ENCODE measurements around the gene HOXD4.

Gene HOXD4

DNA sequence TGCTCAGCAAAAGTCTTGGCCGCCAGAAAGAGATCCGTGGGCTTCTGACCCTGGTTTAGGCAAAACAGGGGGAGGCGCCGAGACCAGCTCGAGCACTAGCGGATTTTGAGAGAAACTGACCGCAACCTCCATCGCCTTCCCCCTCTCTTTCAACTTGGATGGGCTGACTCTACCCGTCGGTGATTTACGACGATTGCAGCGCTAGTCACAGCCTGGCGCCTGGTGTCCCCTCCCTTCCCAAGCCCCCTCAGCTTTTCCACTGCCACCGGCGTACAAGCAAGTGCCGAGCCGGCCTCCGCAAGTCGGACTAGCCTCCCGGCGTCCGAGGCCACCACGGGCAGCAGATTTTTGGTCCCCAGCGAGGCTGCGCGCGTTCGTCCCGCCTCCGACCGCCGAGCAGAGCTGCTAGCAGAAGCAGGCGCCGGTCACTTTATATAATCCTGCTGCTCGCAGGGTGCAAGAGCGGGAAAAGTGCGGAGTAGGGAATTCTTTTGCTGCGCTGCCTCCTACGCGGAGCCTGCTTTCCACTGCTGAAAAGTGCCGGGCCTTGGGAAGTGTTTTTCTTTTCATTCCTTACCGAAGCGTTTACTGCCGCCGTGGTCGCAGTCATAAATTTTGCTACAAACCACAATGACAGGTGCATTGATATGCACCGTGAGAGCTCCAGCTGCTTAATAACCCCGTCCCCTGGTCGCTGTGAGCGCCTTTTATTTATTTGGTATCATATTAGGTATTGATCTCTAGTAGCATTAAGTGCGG is 13.4 kb downstream of the HOXD4 start:
- Histone ChIP-seq H3K4me1 (ENCODE audit: control insufficient read depth in 2 of 2, insufficient read depth in 2 of 2, low read length in 2 of 2) (peaks cover 0 to 3% of the 10 kb centered on the region in 2 donors), H3K9ac (ENCODE audit: low read depth in 1 of 2, low read length in 2 of 2) (no peak overlapping the region), H3K9me3 (ENCODE audit: control insufficient read depth in 2 of 2, low read length in 2 of 2) (no peaks in the 10 kb centered on the region), H3K27me3 (ENCODE audit: control insufficient read depth in 2 of 2, insufficient read depth in 2 of 2, low read length in 2 of 2) (peaks cover 0 to 18% of the 10 kb centered on the region in 2 donors), H3K36me3 (ENCODE audit: control insufficient read depth in 2 of 2, insufficient read depth in 2 of 2, low read length in 2 of 2) (no peaks in the 10 kb centered on the region), H3K27ac (ENCODE audit: low read depth in 2 of 2, low read length in 2 of 2) (no peak overlapping the region), H3K4me3 (ENCODE audit: low read length in 2 of 2) (no peak overlapping the region)

DNA sequence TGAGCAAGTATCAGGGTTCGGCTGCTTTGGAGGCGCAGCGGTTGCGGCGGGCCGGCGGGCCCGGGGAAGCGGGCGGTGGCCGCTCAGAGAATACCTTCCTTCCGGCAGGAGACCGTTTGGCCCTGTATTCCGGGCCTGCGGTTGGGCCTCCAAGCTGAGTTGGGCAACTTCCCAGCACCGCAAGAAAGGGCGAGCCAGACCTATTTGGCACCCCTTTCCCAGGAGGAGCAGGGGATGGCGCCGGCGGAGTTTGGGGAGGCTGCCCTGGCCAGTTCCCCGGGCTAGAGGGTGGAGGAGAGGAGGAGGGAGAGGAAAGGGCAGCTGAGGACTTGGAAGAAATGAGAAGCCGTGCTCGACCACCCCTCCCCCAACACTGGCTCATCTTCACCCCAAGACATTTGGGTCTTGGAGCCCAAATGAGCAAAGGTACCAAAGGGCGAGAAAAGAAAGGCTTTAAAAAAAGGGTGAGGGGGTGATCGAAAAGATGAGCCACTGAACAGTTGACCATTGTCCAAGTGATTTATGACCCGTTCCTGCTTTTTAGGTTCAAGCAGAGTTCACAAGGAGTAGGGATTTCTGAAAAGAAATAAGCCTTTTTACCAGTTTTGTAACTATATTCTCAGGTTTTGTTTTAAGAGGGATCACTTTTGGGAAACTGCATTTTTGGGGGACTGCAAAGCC is 14.2 kb downstream of the HOXD4 start:
- Histone ChIP-seq H3K4me1 (ENCODE audit: control insufficient read depth in 2 of 2, insufficient read depth in 2 of 2, low read length in 2 of 2) (peaks cover 0 to 1% of the 10 kb centered on the region in 2 donors), H3K9me3 (ENCODE audit: control insufficient read depth in 2 of 2, low read length in 2 of 2) (no peaks in the 10 kb centered on the region), H3K36me3 (ENCODE audit: control insufficient read depth in 2 of 2, insufficient read depth in 2 of 2, low read length in 2 of 2) (no peaks in the 10 kb centered on the region), H3K27ac (ENCODE audit: low read depth in 2 of 2, low read length in 2 of 2) (no peak overlapping the region), H3K27me3 (ENCODE audit: control insufficient read depth in 2 of 2, insufficient read depth in 2 of 2, low read length in 2 of 2) (peaks cover 0 to 16% of the 10 kb centered on the region in 2 donors), H3K9ac (ENCODE audit: low read depth in 1 of 2, low read length in 2 of 2) (no peak overlapping the region), H3K4me3 (ENCODE audit: low read length in 2 of 2) (no peak overlapping the region)

- H3K36me3 ChIP-seq (ENCODE audit: control insufficient read depth in 2 of 2, insufficient read depth in 2 of 2, low read length in 2 of 2) = no peaks in the 10 kb centered on the region
- no peak overlapping the region for H3K4me3 ChIP-seq (ENCODE audit: low read length in 2 of 2)
- H3K27ac ChIP-seq (ENCODE audit: low read depth in 2 of 2, low read length in 2 of 2) = no peak overlapping the region
- peaks cover 0 to 16% of the 10 kb centered on the region in 2 donors for H3K27me3 ChIP-seq (ENCODE audit: control insufficient read depth in 2 of 2, insufficient read depth in 2 of 2, low read length in 2 of 2)
- no peaks in the 10 kb centered on the region for H3K9me3 ChIP-seq (ENCODE audit: control insufficient read depth in 2 of 2, low read length in 2 of 2)
- H3K9ac ChIP-seq (ENCODE audit: low read depth in 1 of 2, low read length in 2 of 2) = no peak overlapping the region
- peaks cover 4 to 7% of the 10 kb centered on the region in 2 donors for H3K4me1 ChIP-seq (ENCODE audit: control insufficient read depth in 2 of 2, insufficient read depth in 2 of 2, low read length in 2 of 2)
Observed at GRCh38 chr2:176166272-176166671, 14.9 kb downstream of the HOXD4 start.

- Histone ChIP-seq H3K4me1 (ENCODE audit: control insufficient read depth in 2 of 2, insufficient read depth in 2 of 2, low read length in 2 of 2) (peaks cover 4 to 7% of the 10 kb centered on the region in 2 donors), H3K36me3 (ENCODE audit: control insufficient read depth in 2 of 2, insufficient read depth in 2 of 2, low read length in 2 of 2) (no peaks in the 10 kb centered on the region), H3K9ac (ENCODE audit: low read depth in 1 of 2, low read length in 2 of 2) (no peak overlapping the region), H3K27ac (ENCODE audit: low read depth in 2 of 2, low read length in 2 of 2) (no peak overlapping the region), H3K27me3 (ENCODE audit: control insufficient read depth in 2 of 2, insufficient read depth in 2 of 2, low read length in 2 of 2) (peaks cover 4 to 10% of the 10 kb centered on the region in 2 donors), H3K9me3 (ENCODE audit: control insufficient read depth in 2 of 2, low read length in 2 of 2) (no peaks in the 10 kb centered on the region), H3K4me3 (ENCODE audit: low read length in 2 of 2) (no peak overlapping the region)
Observed at GRCh38 chr2:176167398-176167797, 16.0 kb downstream of the HOXD4 start.

GRCh38 chr2:176169181-176169580 is 17.8 kb downstream of the HOXD4 start:
- no peaks in the 10 kb centered on the region for H3K36me3 ChIP-seq (ENCODE audit: control insufficient read depth in 2 of 2, insufficient read depth in 2 of 2, low read length in 2 of 2)
- no peaks in the 10 kb centered on the region for H3K9me3 ChIP-seq (ENCODE audit: control insufficient read depth in 2 of 2, low read length in 2 of 2)
- no peak overlapping the region for H3K4me3 ChIP-seq (ENCODE audit: low read length in 2 of 2)
- peaks cover 4 to 7% of the 10 kb centered on the region in 2 donors for H3K27me3 ChIP-seq (ENCODE audit: control insufficient read depth in 2 of 2, insufficient read depth in 2 of 2, low read length in 2 of 2)
- H3K4me1 ChIP-seq (ENCODE audit: control insufficient read depth in 2 of 2, insufficient read depth in 2 of 2, low read length in 2 of 2) = peaks cover 7 to 9% of the 10 kb centered on the region in 2 donors
- H3K27ac ChIP-seq (ENCODE audit: low read depth in 2 of 2, low read length in 2 of 2) = no peak overlapping the region
- H3K9ac ChIP-seq (ENCODE audit: low read depth in 1 of 2, low read length in 2 of 2) = no peak overlapping the region

DNA sequence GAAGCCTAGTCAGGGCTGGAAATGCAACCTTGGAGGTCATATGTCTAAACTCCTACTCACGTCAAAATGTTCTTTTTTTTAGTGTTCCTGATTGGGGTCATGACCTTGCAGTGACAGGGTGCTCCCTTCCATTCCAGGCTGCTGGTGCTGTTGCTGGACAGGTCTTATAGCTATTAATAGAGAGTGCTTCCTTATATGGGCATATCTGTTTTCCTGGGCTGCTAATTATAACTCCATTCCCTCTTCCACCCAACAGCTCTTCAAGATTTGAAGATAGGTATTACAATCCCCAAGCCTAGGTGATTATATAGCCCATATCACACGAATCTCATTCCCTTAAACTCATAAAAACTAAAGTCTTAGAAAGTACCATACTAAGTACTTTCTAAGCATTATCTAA is 18.4 kb downstream of the HOXD4 start:
- Histone ChIP-seq H3K27ac (ENCODE audit: low read depth in 2 of 2, low read length in 2 of 2) (no peak overlapping the region), H3K9ac (ENCODE audit: low read depth in 1 of 2, low read length in 2 of 2) (no peak overlapping the region), H3K4me1 (ENCODE audit: control insufficient read depth in 2 of 2, insufficient read depth in 2 of 2, low read length in 2 of 2) (peaks cover 7 to 13% of the 10 kb centered on the region in 2 donors), H3K27me3 (ENCODE audit: control insufficient read depth in 2 of 2, insufficient read depth in 2 of 2, low read length in 2 of 2) (peaks cover 4% of the 10 kb centered on the region in 2 donors), H3K9me3 (ENCODE audit: control insufficient read depth in 2 of 2, low read length in 2 of 2) (no peaks in the 10 kb centered on the region), H3K36me3 (ENCODE audit: control insufficient read depth in 2 of 2, insufficient read depth in 2 of 2, low read length in 2 of 2) (no peaks in the 10 kb centered on the region), H3K4me3 (ENCODE audit: low read length in 2 of 2) (no peak overlapping the region)

GRCh38 chr2:176170602-176171305 is 19.4 kb downstream of the HOXD4 start:
- Histone ChIP-seq H3K4me1 (ENCODE audit: control insufficient read depth in 2 of 2, insufficient read depth in 2 of 2, low read length in 2 of 2) (peaks cover 12 to 13% of the 10 kb centered on the region in 2 donors), H3K27ac (ENCODE audit: low read depth in 2 of 2, low read length in 2 of 2) (no peak overlapping the region), H3K4me3 (ENCODE audit: low read length in 2 of 2) (no peak overlapping the region), H3K36me3 (ENCODE audit: control insufficient read depth in 2 of 2, insufficient read depth in 2 of 2, low read length in 2 of 2) (no peaks in the 10 kb centered on the region), H3K9ac (ENCODE audit: low read depth in 1 of 2, low read length in 2 of 2) (no peak overlapping the region), H3K27me3 (ENCODE audit: control insufficient read depth in 2 of 2, insufficient read depth in 2 of 2, low read length in 2 of 2) (peaks cover 4% of the 10 kb centered on the region in 2 donors), H3K9me3 (ENCODE audit: control insufficient read depth in 2 of 2, low read length in 2 of 2) (no peaks in the 10 kb centered on the region)

DNA sequence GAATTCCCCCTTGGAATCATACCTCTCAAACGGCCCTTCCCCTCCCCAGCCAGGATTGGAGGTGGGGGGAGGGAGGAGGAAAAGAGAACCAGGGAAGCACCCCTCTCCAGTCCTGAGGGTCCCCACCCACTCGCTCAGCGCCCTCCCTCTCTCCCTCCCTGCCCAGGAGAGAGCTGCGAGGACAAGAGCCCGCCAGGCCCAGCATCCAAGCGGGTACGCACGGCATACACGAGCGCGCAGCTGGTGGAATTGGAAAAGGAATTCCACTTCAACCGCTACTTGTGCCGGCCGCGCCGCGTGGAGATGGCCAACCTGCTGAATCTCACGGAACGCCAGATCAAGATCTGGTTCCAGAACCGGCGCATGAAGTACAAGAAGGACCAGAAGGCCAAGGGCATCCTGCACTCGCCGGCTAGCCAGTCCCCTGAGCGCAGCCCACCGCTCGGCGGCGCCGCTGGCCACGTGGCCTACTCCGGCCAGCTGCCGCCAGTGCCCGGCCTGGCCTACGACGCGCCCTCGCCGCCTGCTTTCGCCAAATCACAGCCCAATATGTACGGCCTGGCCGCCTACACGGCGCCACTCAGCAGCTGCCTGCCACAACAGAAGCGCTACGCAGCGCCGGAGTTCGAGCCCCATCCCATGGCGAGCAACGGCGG is 20.1 kb downstream of the HOXD4 start:
- H3K4me3 ChIP-seq (ENCODE audit: low read length in 2 of 2) = no peak overlapping the region
- no peaks in the 10 kb centered on the region for H3K9me3 ChIP-seq (ENCODE audit: control insufficient read depth in 2 of 2, low read length in 2 of 2)
- no peak overlapping the region for H3K9ac ChIP-seq (ENCODE audit: low read depth in 1 of 2, low read length in 2 of 2)
- no peaks in the 10 kb centered on the region for H3K36me3 ChIP-seq (ENCODE audit: control insufficient read depth in 2 of 2, insufficient read depth in 2 of 2, low read length in 2 of 2)
- H3K27ac ChIP-seq (ENCODE audit: low read depth in 2 of 2, low read length in 2 of 2) = no peak overlapping the region
- H3K4me1 ChIP-seq (ENCODE audit: control insufficient read depth in 2 of 2, insufficient read depth in 2 of 2, low read length in 2 of 2) = peaks cover 12 to 13% of the 10 kb centered on the region in 2 donors
- H3K27me3 ChIP-seq (ENCODE audit: control insufficient read depth in 2 of 2, insufficient read depth in 2 of 2, low read length in 2 of 2) = peaks cover 4% of the 10 kb centered on the region in 2 donors

DNA sequence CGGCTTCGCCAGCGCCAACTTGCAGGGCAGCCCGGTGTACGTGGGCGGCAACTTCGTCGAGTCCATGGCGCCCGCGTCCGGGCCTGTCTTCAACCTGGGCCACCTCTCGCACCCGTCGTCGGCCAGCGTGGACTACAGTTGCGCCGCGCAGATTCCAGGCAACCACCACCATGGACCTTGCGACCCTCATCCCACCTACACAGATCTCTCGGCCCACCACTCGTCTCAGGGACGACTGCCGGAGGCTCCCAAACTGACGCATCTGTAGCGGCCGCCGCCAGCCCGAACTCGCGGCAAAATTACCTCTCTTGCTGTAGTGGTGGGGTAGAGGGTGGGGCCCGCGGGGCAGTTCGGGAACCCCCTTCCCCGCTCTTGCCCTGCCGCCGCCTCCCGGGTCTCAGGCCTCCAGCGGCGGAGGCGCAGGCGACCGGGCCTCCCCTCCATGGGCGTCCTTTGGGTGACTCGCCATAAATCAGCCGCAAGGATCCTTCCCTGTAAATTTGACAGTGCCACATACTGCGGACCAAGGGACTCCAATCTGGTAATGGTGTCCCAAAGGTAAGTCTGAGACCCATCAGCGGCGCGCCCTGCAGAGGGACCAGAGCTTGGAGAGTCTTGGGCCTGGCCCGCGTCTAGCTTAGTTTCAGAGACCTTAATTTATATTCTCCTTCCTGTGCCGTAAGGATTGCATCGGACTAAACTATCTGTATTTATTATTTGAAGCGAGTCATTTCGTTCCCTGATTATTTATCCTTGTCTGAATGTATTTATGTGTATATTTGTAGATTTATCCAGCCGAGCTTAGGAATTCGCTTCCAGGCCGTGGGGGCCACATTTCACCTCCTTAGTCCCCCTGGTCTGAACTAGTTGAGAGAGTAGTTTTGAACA is 20.9 kb downstream of the HOXD4 start:
- Histone ChIP-seq H3K9ac (ENCODE audit: low read depth in 1 of 2, low read length in 2 of 2) (no peak overlapping the region), H3K27ac (ENCODE audit: low read depth in 2 of 2, low read length in 2 of 2) (no peak overlapping the region), H3K27me3 (ENCODE audit: control insufficient read depth in 2 of 2, insufficient read depth in 2 of 2, low read length in 2 of 2) (peaks cover 4% of the 10 kb centered on the region in 2 donors), H3K4me1 (ENCODE audit: control insufficient read depth in 2 of 2, insufficient read depth in 2 of 2, low read length in 2 of 2) (peaks cover 12 to 13% of the 10 kb centered on the region in 2 donors), H3K4me3 (ENCODE audit: low read length in 2 of 2) (no peak overlapping the region), H3K9me3 (ENCODE audit: control insufficient read depth in 2 of 2, low read length in 2 of 2) (no peaks in the 10 kb centered on the region), H3K36me3 (ENCODE audit: control insufficient read depth in 2 of 2, insufficient read depth in 2 of 2, low read length in 2 of 2) (no peaks in the 10 kb centered on the region)

Data from mucosa of rectum (tissue), 2 donors.